GOT3 (cell line): Measurements from ENCODE around the gene PRMT5.
"Not testable (repeated sequence)": the region's sequence is repeated elsewhere in the genome, so short reads cannot be mapped to it uniquely, and the experiment has no call there.

Experiments
- DNase-seq: peaks from one replicate; lab custom pipeline; 2025; ENCODE audit warnings: mixed read lengths; lab: John Stamatoyannopoulos, UW

Gene PRMT5

GRCh38 chr14:22932146-22932545 lies 3.0 kb upstream of the PRMT5 start:
- DNase-seq: no peak

- DNase-seq: no peak
These were observed 787 bp upstream of the PRMT5 start for GRCh38 chr14:22929961-22930364.

GRCh38 chr14:22928237-22929103 lies 706 bp downstream of the PRMT5 start:
- no peak for DNase-seq

- DNase-seq: no peak
These were observed 2.9 kb downstream of the PRMT5 start for GRCh38 chr14:22926316-22926715.

- DNase-seq: no peak
These were observed 3.7 kb downstream of the PRMT5 start for GRCh38 chr14:22925513-22925912.

- no peak for DNase-seq
These were observed 5.4 kb downstream of the PRMT5 start for GRCh38 chr14:22923746-22924145.

- no peak for DNase-seq
These were observed 6.9 kb downstream of the PRMT5 start for GRCh38 chr14:22922294-22922693.

GRCh38 chr14:22920697-22921096 lies 8.5 kb downstream of the PRMT5 start:
- no peak for DNase-seq

GRCh38 chr14:22919601-22919921 lies 9.6 kb downstream of the PRMT5 start:
- DNase-seq: no peak

- DNase-seq: peak; percentile 85
These were observed 10.2 kb downstream of the PRMT5 start, which contains the start of gene RBM23 for GRCh38 chr14:22918804-22919600. RBM23 (minus strand) TSS chr14:22919149.

- no peak for DNase-seq
These were observed 13.2 kb downstream of the PRMT5 start for GRCh38 chr14:22915886-22916521.

- not testable (repeated sequence) for DNase-seq
These were observed 14.3 kb downstream of the PRMT5 start for GRCh38 chr14:22914836-22915235.

- no peak for DNase-seq
These were observed 18.3 kb downstream of the PRMT5 start for GRCh38 chr14:22910916-22911315.

GRCh38 chr14:22908601-22909000 lies 20.6 kb downstream of the PRMT5 start:
- no peak for DNase-seq

GRCh38 chr14:22907429-22907828 lies 21.7 kb downstream of the PRMT5 start:
- no peak for DNase-seq

GRCh38 chr14:22906073-22906472 lies 23.1 kb downstream of the PRMT5 start:
- DNase-seq: no peak

GRCh38 chr14:22905627-22906026 lies 23.5 kb downstream of the PRMT5 start:
- no peak for DNase-seq

- DNase-seq: no peak
These were observed 25.5 kb downstream of the PRMT5 start for GRCh38 chr14:22903742-22904087.

- no peak for DNase-seq
These were observed 27.4 kb downstream of the PRMT5 start for GRCh38 chr14:22901799-22902198.

GRCh38 chr14:22900081-22900799 lies 28.9 kb downstream of the PRMT5 start:
- no peak for DNase-seq

GRCh38 chr14:22898302-22899090 lies 30.7 kb downstream of the PRMT5 start:
- DNase-seq: no peak
